Heart left ventricle (tissue), 13 donors: ENCODE results near the gene SNRNP35.

ENCODE experiments used
- CTCF ChIP-seq, 12 donors: fragments of 200-600 bp; sonication (generic) in 4 of 12; IDR thresholded peaks; one replicate each; pipeline versions ENCODE4 v1.5.0 to v1.8.0; 2018 to 2022; ENCODE audit warnings: antibody characterized with exemption in 12 of 12, mild to moderate bottlenecking in 5 of 12
- POLR2A ChIP-seq, 2 donors: fragments of 450-650 bp; IDR thresholded peaks; one replicate each; pipeline ENCODE4 v1.6.1; 2017; ENCODE audit warnings: antibody characterized with exemption in 2 of 2, mild to moderate bottlenecking in 2 of 2, moderate library complexity in 2 of 2
- donor health status: ischemic (EF 13 %, LVEDD 7.1; RV severe dilation, severe dysfunction).
- donor health status: DM: no; HTN: yes; CAD: no.
- donor health status: DM: no; HTN: no; CAD: no.
- donor health status: ischemic (EF 25% LVEDD 6.9; RV normal size, moderate dysfunction).
- donor health status: ischemic (EF 25% LVEDD 5.7; RV mildly dilated, moderate dysfunction).
- donor health status: ischemic (EF 35%, LVEDD 5.7; RV mildly dilated, moderate dysfunction).
- donor health status: nonischemic (EF 11% LVEDD 7.7; RV severe dilation, severe dysfunction).
- donor health status: DM: yes; HTN: yes; CAD: no.
- donor health status: PGD.
- donor health status: ischemic (EF 29% LVEDD 5.4; RV normal size, mild dysfunction).
- donor health status: nonischemic (EF 23%, LVEDD 6.1; RV moderate dilation, normal function).

- TF ChIP-seq CTCF (IDR thresholded peaks at IDR 0.05): no peak
- no peak for TF ChIP-seq POLR2A (IDR thresholded peaks at IDR 0.05)
These were observed 7.1 kb downstream of the SNRNP35 start for GRCh38 chr12:123465084-123465483.
